ENCODE measurements around the gene TMCC3. TPM values are rescaled to one million over a fixed set of nuclear protein-coding genes. Genes with fewer than 3 reads are reported as not detected.

TMCC3 gene
- total RNA-seq, 1 experiment from 2014 or later = 3.1 TPM

- in situ Hi-C loops (cut with HindIII; ENCODE audit: low pct_unique_long_range_greater_than_20kb, low sequenced_read_pairs) = no loop called here
- no peak for DNase-seq (ENCODE audit: low read depth, low spot score)
Measured at GRCh38 chr12:94644141-94644979, 6.0 kb downstream of the TMCC3 start.

- in situ Hi-C loops (cut with HindIII; ENCODE audit: low pct_unique_long_range_greater_than_20kb, low sequenced_read_pairs) = no loop called here
- no peak for DNase-seq (ENCODE audit: low read depth, low spot score)
Measured at GRCh38 chr12:94643606-94644005, 6.8 kb downstream of the TMCC3 start.

GRCh38 chr12:94641283-94641682, 9.1 kb downstream of the TMCC3 start:
- in situ Hi-C loops (cut with HindIII; ENCODE audit: low pct_unique_long_range_greater_than_20kb, low sequenced_read_pairs) = no loop called here

GRCh38 chr12:94640134-94640928, 10.0 kb downstream of the TMCC3 start:
- DNase-seq (ENCODE audit: low read depth, low spot score) = no peak
- in situ Hi-C loops (cut with HindIII; ENCODE audit: low pct_unique_long_range_greater_than_20kb, low sequenced_read_pairs) = no loop called here

More at GRCh38 chr12:94641283-94641682, 9.1 kb downstream of the TMCC3 start:
- no peak for DNase-seq (ENCODE audit: low read depth, low spot score)

- in situ Hi-C loops (cut with HindIII; ENCODE audit: low pct_unique_long_range_greater_than_20kb, low sequenced_read_pairs) = no loop called here
- no peak for DNase-seq (ENCODE audit: low read depth, low spot score)
Measured at GRCh38 chr12:94638521-94638920, 11.8 kb downstream of the TMCC3 start.

GRCh38 chr12:94637390-94638113, 12.8 kb downstream of the TMCC3 start:
- no peak for DNase-seq (ENCODE audit: low read depth, low spot score)
- in situ Hi-C loops (cut with HindIII; ENCODE audit: low pct_unique_long_range_greater_than_20kb, low sequenced_read_pairs) = no loop called here

- no peak for DNase-seq (ENCODE audit: low read depth, low spot score)
- in situ Hi-C loops (cut with HindIII; ENCODE audit: low pct_unique_long_range_greater_than_20kb, low sequenced_read_pairs) = no loop called here
Measured at GRCh38 chr12:94636462-94637085, 13.8 kb downstream of the TMCC3 start.

GRCh38 chr12:94634717-94635116, 15.6 kb downstream of the TMCC3 start:
- in situ Hi-C loops (cut with HindIII; ENCODE audit: low pct_unique_long_range_greater_than_20kb, low sequenced_read_pairs) = no loop called here

GRCh38 chr12:94633401-94633800, 17.0 kb downstream of the TMCC3 start:
- in situ Hi-C loops (cut with HindIII; ENCODE audit: low pct_unique_long_range_greater_than_20kb, low sequenced_read_pairs) = no loop called here

More at GRCh38 chr12:94634717-94635116, 15.6 kb downstream of the TMCC3 start:
- DNase-seq (ENCODE audit: low read depth, low spot score) = no peak

GRCh38 chr12:94631058-94631457, 19.3 kb downstream of the TMCC3 start:
- in situ Hi-C loops (cut with HindIII; ENCODE audit: low pct_unique_long_range_greater_than_20kb, low sequenced_read_pairs) = no loop called here
- no peak for DNase-seq (ENCODE audit: low read depth, low spot score)

More at GRCh38 chr12:94633401-94633800, 17.0 kb downstream of the TMCC3 start:
- DNase-seq (ENCODE audit: low read depth, low spot score) = no peak

- in situ Hi-C loops (cut with HindIII; ENCODE audit: low pct_unique_long_range_greater_than_20kb, low sequenced_read_pairs) = no loop called here
- no peak for DNase-seq (ENCODE audit: low read depth, low spot score)
Measured at GRCh38 chr12:94628819-94629472, 21.4 kb downstream of the TMCC3 start.

GRCh38 chr12:94628369-94628768, 22.0 kb downstream of the TMCC3 start:
- no peak for DNase-seq (ENCODE audit: low read depth, low spot score)
- in situ Hi-C loops (cut with HindIII; ENCODE audit: low pct_unique_long_range_greater_than_20kb, low sequenced_read_pairs) = no loop called here

- in situ Hi-C loops (cut with HindIII; ENCODE audit: low pct_unique_long_range_greater_than_20kb, low sequenced_read_pairs) = no loop called here
Measured at GRCh38 chr12:94625531-94625930, 24.8 kb downstream of the TMCC3 start.

GRCh38 chr12:94623161-94623920, 27.0 kb downstream of the TMCC3 start:
- DNase-seq (ENCODE audit: low read depth, low spot score) = no peak
- in situ Hi-C loops (cut with HindIII; ENCODE audit: low pct_unique_long_range_greater_than_20kb, low sequenced_read_pairs) = no loop called here

More at GRCh38 chr12:94625531-94625930, 24.8 kb downstream of the TMCC3 start:
- DNase-seq (ENCODE audit: low read depth, low spot score) = no peak

- no peak for DNase-seq (ENCODE audit: low read depth, low spot score)
- in situ Hi-C loops (cut with HindIII; ENCODE audit: low pct_unique_long_range_greater_than_20kb, low sequenced_read_pairs) = no loop called here
Measured at GRCh38 chr12:94622475-94622874, 27.9 kb downstream of the TMCC3 start.

GRCh38 chr12:94621662-94622359, 28.5 kb downstream of the TMCC3 start:
- peak; percentile 20 for DNase-seq (ENCODE audit: low read depth, low spot score)
- in situ Hi-C loops (cut with HindIII; ENCODE audit: low pct_unique_long_range_greater_than_20kb, low sequenced_read_pairs) = no loop called here

Data from SK-MEL-5 (cell line).